Omental fat pad (tissue), 4 donors: ENCODE data around the gene ALDH1B1. TPM values are rescaled to one million over a fixed set of nuclear protein-coding genes. Genes with fewer than 3 reads are reported as not detected.

Experiments
- ATAC-seq: fragments of 150-250 bp; one replicate; pipeline ENCODE4 v1.9.1; 2016; ENCODE audit warnings: mild to moderate bottlenecking, moderate library complexity; ENCODE audit not compliant: low FRiP score
- DNase-seq: peaks from one replicate; pipeline ENCODE4 v3.0.0-alpha.2; 2019; ENCODE audit warnings: low spot score
- total RNA-seq, 4 donors: library from RNA; depleted of rRNA; stranded (reverse); fragments of >200 nt; gene quantifications; one replicate each; pipeline ENCODE4 v1.1.0, GENCODE V29; 2016
- TF ChIP-seq, protein P1 (sequence below), 3 donors: fragments of 450-650 bp; IDR thresholded peaks; one replicate each; pipeline ENCODE4 v1.5.1; 2016 to 2017; ENCODE audit warnings: antibody characterized with exemption in 3 of 3, mild to moderate bottlenecking in 3 of 3, moderate library complexity in 2 of 3

ALDH1B1 gene
- total RNA-seq, 4 donors from 2014 or later, result 12.0 to 28.0 (median 21.1) TPM

DNA sequence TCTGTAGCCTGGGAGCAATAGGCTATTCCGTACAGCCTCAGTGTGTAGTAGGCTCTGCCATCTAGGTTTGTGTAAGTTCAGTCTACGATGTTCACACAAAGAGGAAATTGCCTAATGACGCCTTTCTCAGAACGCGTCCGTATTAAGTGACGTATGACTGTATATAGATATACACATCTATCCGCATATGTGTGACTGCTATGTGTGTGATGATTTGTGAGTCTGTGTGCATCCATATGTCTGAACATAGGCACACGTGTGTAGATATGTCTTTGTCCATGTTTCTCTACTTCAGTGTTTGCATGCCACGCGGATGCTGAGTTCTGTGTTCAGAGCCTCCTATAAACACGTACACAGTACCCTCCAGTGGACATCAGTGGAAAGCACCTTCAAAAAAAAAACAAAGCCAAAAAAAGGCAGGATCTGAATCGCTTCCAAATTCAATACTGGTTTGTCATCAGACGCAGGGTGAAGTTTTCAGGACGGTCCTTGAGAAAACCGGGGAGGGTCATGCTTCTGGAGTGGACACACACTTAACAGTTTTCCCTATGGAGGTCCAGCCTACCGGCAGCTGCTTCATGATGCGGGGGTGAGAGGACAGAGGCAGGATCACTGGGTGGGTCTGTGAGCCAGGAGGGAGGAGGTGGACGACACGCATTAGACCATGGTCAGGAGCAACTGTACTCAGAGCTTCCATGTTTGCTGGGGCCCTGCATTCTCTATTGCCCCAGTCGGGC, 29.5 kb upstream of the ALDH1B1 start:
- DNase-seq, result no peak

GRCh38 chr9:38363589-38363925, 28.9 kb upstream of the ALDH1B1 start:
- TF ChIP-seq, protein P1, sequence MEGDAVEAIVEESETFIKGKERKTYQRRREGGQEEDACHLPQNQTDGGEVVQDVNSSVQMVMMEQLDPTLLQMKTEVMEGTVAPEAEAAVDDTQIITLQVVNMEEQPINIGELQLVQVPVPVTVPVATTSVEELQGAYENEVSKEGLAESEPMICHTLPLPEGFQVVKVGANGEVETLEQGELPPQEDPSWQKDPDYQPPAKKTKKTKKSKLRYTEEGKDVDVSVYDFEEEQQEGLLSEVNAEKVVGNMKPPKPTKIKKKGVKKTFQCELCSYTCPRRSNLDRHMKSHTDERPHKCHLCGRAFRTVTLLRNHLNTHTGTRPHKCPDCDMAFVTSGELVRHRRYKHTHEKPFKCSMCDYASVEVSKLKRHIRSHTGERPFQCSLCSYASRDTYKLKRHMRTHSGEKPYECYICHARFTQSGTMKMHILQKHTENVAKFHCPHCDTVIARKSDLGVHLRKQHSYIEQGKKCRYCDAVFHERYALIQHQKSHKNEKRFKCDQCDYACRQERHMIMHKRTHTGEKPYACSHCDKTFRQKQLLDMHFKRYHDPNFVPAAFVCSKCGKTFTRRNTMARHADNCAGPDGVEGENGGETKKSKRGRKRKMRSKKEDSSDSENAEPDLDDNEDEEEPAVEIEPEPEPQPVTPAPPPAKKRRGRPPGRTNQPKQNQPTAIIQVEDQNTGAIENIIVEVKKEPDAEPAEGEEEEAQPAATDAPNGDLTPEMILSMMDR (IDR thresholded peaks at IDR 0.05), result no peak
- DNase-seq (no peak), ATAC-seq (no peak)

More for the DNA sequence above, 29.5 kb upstream of the ALDH1B1 start:
- ATAC-seq, result peak; percentile 73
- TF ChIP-seq, protein P1 (IDR thresholded peaks at IDR 0.05), result no peak

GRCh38 chr9:38367898-38368297, 24.6 kb upstream of the ALDH1B1 start:
- TF ChIP-seq, protein P1 (IDR thresholded peaks at IDR 0.05), result no peak
- DNase-seq (no peak), ATAC-seq (no peak)

DNA sequence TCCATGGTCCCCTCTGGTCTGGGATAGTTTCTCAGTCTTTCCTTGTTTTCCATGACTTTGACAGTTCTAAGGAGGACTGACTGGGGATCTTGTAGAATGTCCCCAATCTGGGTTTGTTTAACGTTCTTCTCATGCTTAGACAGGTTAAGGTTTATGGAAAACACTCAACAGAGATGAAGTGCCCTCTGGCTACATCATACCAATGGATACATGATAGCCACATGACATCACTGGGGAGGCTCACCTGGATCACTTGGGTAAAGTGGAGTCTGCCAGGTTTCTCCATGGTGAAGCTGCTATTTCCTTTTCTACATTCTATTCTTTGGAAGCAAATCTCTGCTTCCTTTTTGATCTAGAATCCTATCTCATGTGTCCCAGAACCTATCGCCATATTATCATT, 23.8 kb upstream of the ALDH1B1 start:
- ATAC-seq (no peak), DNase-seq (no peak)
- TF ChIP-seq, protein P1 (IDR thresholded peaks at IDR 0.05), result no peak

GRCh38 chr9:38370176-38370575, 22.3 kb upstream of the ALDH1B1 start:
- ATAC-seq (no peak), DNase-seq (no peak)
- TF ChIP-seq, protein P1 (IDR thresholded peaks at IDR 0.05), result no peak

GRCh38 chr9:38371495-38371894, 21.0 kb upstream of the ALDH1B1 start:
- ATAC-seq (no peak), DNase-seq (no peak)
- TF ChIP-seq, protein P1 (IDR thresholded peaks at IDR 0.05), result no peak
